22Rv1 (cell line): ENCODE results near the gene EPN1.

Experiments used
- H3K27ac ChIP-seq: fragments of 450-650 bp; 2 replicates; pipeline ENCODE4 v1.5.1; 2017
- ZFX ChIP-seq: fragments of 450-650 bp; IDR thresholded peaks from 2 replicates; pipeline ENCODE4 v1.6.1; 2017; ENCODE audit warnings: antibody characterized with exemption, borderline replicate concordance
- TF ChIP-seq, protein P1 (sequence below): fragments of 450-650 bp; IDR thresholded peaks from 2 replicates; pipeline ENCODE4 v1.5.1; 2017; ENCODE audit warnings: mild to moderate bottlenecking

The EPN1 gene

GRCh38 chr19:55637534-55637933, 37.5 kb upstream of the EPN1 start:
- TF ChIP-seq, protein P1, sequence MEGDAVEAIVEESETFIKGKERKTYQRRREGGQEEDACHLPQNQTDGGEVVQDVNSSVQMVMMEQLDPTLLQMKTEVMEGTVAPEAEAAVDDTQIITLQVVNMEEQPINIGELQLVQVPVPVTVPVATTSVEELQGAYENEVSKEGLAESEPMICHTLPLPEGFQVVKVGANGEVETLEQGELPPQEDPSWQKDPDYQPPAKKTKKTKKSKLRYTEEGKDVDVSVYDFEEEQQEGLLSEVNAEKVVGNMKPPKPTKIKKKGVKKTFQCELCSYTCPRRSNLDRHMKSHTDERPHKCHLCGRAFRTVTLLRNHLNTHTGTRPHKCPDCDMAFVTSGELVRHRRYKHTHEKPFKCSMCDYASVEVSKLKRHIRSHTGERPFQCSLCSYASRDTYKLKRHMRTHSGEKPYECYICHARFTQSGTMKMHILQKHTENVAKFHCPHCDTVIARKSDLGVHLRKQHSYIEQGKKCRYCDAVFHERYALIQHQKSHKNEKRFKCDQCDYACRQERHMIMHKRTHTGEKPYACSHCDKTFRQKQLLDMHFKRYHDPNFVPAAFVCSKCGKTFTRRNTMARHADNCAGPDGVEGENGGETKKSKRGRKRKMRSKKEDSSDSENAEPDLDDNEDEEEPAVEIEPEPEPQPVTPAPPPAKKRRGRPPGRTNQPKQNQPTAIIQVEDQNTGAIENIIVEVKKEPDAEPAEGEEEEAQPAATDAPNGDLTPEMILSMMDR = no peak
- TF ChIP-seq ZFX = no peak
- 0 out of 2 replicates have a peak overlapping the region, but pooled peaks have one; percentile 13 for H3K27ac ChIP-seq

GRCh38 chr19:55638864-55639359, 36.1 kb upstream of the EPN1 start:
- TF ChIP-seq, protein P1 = peak; percentile 63
- TF ChIP-seq ZFX = no peak
- H3K27ac ChIP-seq = peak overlapping the region; percentile 97

DNA sequence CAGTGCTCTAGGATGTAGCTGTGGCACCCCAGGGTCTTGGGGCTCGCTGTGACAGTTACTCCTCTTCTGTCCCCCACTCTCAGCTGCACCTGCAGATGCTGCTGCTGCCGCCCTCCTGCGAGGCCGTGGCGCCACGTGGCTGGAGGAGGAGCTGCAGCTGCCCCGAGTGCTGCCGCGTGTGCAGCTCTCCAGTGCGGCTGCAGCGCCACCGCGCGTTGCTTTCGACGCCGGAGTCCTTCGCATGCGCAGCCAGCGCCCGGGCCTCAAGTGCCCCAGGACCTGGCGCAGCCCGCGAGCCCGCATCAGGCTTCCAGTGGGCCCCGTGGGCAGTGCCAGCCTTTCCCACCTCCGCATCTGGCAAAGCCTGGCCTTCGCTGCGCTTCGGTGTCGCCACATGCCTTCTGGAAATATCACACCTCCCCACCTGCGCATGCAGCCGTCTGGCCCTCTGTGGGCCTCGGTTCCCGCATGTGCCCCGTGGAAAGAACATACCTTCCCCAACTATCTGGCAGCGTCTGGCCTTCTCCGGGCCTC, 34.9 kb upstream of the EPN1 start:
- TF ChIP-seq, protein P1 = peak; percentile 65
- no peak for TF ChIP-seq ZFX
- peak overlapping the region; percentile 97 for H3K27ac ChIP-seq

DNA sequence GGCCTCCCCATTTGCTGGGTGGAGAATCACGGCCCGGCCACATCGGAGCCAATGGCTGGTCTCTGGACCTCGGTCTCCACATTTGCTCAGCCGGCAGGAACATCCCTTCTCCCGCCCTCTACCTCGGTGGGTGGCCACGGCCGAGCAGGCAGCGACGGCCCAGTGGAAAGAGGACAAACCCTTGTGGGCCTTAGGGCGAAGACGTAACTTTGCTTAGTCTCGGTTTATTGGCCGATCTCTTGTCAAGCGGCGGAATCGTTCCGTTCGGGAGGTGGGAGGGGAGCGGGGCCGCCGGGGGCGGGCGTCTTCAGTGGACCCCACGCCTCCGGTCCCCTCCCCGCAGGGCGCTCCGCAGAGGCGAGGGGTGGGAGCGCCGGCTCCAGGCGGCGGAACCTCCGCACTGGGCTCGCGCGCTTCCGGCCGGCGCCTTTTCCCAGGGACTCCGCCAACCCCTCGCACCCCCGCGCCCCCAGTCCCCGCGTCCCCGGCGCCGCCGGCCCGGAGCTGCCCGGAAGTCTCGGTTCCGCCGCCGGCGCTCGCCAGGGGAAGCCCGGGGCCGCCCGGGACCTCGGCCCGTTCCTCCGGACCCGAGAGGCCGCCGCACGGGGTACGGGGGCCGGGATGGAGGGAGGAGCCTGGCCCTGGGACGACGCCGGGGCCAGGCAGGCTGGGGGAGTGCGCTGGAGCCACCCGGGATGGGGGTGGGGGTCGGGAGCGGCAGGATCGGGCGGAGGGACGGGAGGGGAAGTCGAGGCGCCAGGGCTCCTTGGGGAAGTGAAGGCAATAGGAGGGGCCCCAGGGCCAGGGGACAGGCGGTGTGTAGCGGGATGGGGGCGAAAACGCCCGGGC, 34.2 kb upstream of the EPN1 start, which contains the start of gene ZNF580:
TSS of gene ZNF580 (plus strand) at position 426 of the 849 bp plus-strand sequence. CDS start 1,507 bp downstream, outside the sequence.
- H3K27ac ChIP-seq = peak within 1 kb of the TSS; percentile 97
- no peak for TF ChIP-seq ZFX
- TF ChIP-seq, protein P1 = no peak

GRCh38 chr19:55641426-55642152, 33.4 kb upstream of the EPN1 start:
- TF ChIP-seq ZFX = no peak
- TF ChIP-seq, protein P1 = no peak
- H3K27ac ChIP-seq = peak overlapping the region; percentile 97

GRCh38 chr19:55642153-55643002, 32.6 kb upstream of the EPN1 start:
- no peak for TF ChIP-seq ZFX
- TF ChIP-seq, protein P1 = no peak

More at GRCh38 chr19:55642153-55643002, 32.6 kb upstream of the EPN1 start:
- peak overlapping the region; percentile 97 for H3K27ac ChIP-seq
